WTC11 (cell line): ENCODE data around the gene PROK1. TPM values are rescaled to one million over a fixed set of nuclear protein-coding genes. Genes with fewer than 3 reads are reported as not detected.

Source experiments
- ATAC-seq: fragments of 200-7000 bp; cut with Tn5 transposase; 2 replicates; pipeline ENCODE4 v1.10.0; 2021; ENCODE audit warnings: mild to moderate bottlenecking, moderate library complexity
- CTCF ChIA-PET: fragments of 300-600 bp; sonication (Branson Sonifier 250); formaldehyde crosslinking; loops from one replicate; lab custom pipeline; 2021; ENCODE audit warnings: antibody characterized with exemption; lab: Charles Lee
- POLR2A ChIA-PET: fragments of 350-600 bp; sonication (Branson Sonifier 250); formaldehyde crosslinking; loops from one replicate; lab custom pipeline; 2021; ENCODE audit warnings: antibody characterized with exemption; lab: Charles Lee
- DNase-seq: peaks from one replicate; pipeline ENCODE4 v3.0.0; 2021; ENCODE audit warnings: low spot score
- H3K27ac Mint-ChIP-seq: 2 replicates; pipeline ENCODE4 v1.8.0; 2021; ENCODE audit warnings: mixed read lengths
- H3K27me3 Mint-ChIP-seq: 2 replicates; pipeline ENCODE4 v1.8.0; 2021; ENCODE audit warnings: low read depth, mild to moderate bottlenecking, moderate library complexity, mixed read lengths
- H3K36me3 Mint-ChIP-seq: 2 replicates; pipeline ENCODE4 v1.8.0; 2021; ENCODE audit warnings: mixed read lengths
- H3K4me1 Mint-ChIP-seq: 2 replicates; pipeline ENCODE4 v1.8.0; 2022; ENCODE audit warnings: mixed read lengths
- H3K4me3 Mint-ChIP-seq: 2 replicates; pipeline ENCODE4 v1.8.0; 2021; ENCODE audit warnings: mild to moderate bottlenecking, moderate library complexity, mixed read lengths
- H3K9me3 Mint-ChIP-seq: 2 replicates; pipeline ENCODE4 v1.8.0; 2021; ENCODE audit warnings: mixed read lengths
- CBFB ChIP-seq: sonication (generic); formaldehyde crosslinking; IDR thresholded peaks from 2 replicates; pipeline ENCODE4 v1.8.1; 2022; ENCODE audit warnings: mild to moderate bottlenecking, low read depth, missing genetic modification reagents
- FOXJ3 ChIP-seq: sonication (generic); formaldehyde crosslinking; IDR thresholded peaks from 2 replicates; pipeline ENCODE4 v1.9.0; 2021; ENCODE audit warnings: missing genetic modification reagents, mild to moderate bottlenecking, borderline replicate concordance
- JUN ChIP-seq: sonication (generic); formaldehyde crosslinking; IDR thresholded peaks from 2 replicates; pipeline ENCODE4 v1.8.0; 2023; ENCODE audit warnings: mild to moderate bottlenecking, missing genetic modification reagents
- MXD4 ChIP-seq: fragments of 250-450 bp; sonication (Bioruptor Pico); IDR thresholded peaks from 2 replicates; pipeline ENCODE4 v1.8.0; 2021; ENCODE audit warnings: mild to moderate bottlenecking, moderate library complexity, borderline replicate concordance
- MYBL2 ChIP-seq: sonication (generic); formaldehyde crosslinking; IDR thresholded peaks from 2 replicates; pipeline ENCODE4 v1.8.1; 2023; ENCODE audit warnings: mild to moderate bottlenecking, moderate library complexity, missing genetic modification reagents
- NFE2L1 ChIP-seq: sonication (generic); formaldehyde crosslinking; IDR thresholded peaks from 2 replicates; pipeline ENCODE4 v1.8.1; 2023; ENCODE audit warnings: missing genetic modification reagents
- SMAD3 ChIP-seq: sonication (generic); formaldehyde crosslinking; IDR thresholded peaks from 2 replicates; pipeline ENCODE4 v1.8.0; 2022; ENCODE audit warnings: missing genetic modification reagents, mild to moderate bottlenecking, borderline replicate concordance
- ZNF219 ChIP-seq: sonication (generic); formaldehyde crosslinking; IDR thresholded peaks from 2 replicates; pipeline ENCODE4 v1.8.0; 2023; ENCODE audit warnings: missing genetic modification reagents, mild to moderate bottlenecking, borderline replicate concordance
- total RNA-seq: library from RNA; stranded (reverse); gene quantifications from 3 replicates; pipeline ENCODE4 v1.2.3, GENCODE V29; 2021
- TF ChIP-seq, protein P1 (sequence below): sonication (generic); formaldehyde crosslinking; IDR thresholded peaks from 2 replicates; pipeline ENCODE4 v1.8.0; 2022; ENCODE audit warnings: mild to moderate bottlenecking, missing genetic modification reagents
- TF ChIP-seq, protein P2 (sequence below): sonication (generic); formaldehyde crosslinking; IDR thresholded peaks from 2 replicates; pipeline ENCODE4 v1.8.0; 2022; ENCODE audit warnings: mild to moderate bottlenecking, missing genetic modification reagents
- TF ChIP-seq, protein P3 (sequence below): fragments of 250-450 bp; sonication (Bioruptor Pico); IDR thresholded peaks from 2 replicates; pipeline ENCODE4 v1.9.0; 2021; ENCODE audit warnings: moderate library complexity, mild to moderate bottlenecking, inconsistent platforms, borderline replicate concordance
- TF ChIP-seq, protein P4 (sequence below): sonication (generic); formaldehyde crosslinking; IDR thresholded peaks from 2 replicates; pipeline ENCODE4 v1.8.1; 2023; ENCODE audit warnings: mild to moderate bottlenecking, missing genetic modification reagents, moderate library complexity
- TF ChIP-seq, protein P5 (sequence below): sonication (generic); formaldehyde crosslinking; IDR thresholded peaks from 2 replicates; pipeline ENCODE4 v1.8.1; 2023; ENCODE audit warnings: mild to moderate bottlenecking, moderate library complexity, missing genetic modification reagents
- TF ChIP-seq, protein P6 (sequence below): sonication (generic); formaldehyde crosslinking; IDR thresholded peaks from 2 replicates; pipeline ENCODE4 v1.8.1; 2022; ENCODE audit warnings: low read depth, missing genetic modification reagents, borderline replicate concordance
- TF ChIP-seq, protein P7 (sequence below): sonication (generic); formaldehyde crosslinking; IDR thresholded peaks from 2 replicates; pipeline ENCODE4 v1.8.0; 2022; ENCODE audit warnings: mild to moderate bottlenecking, missing genetic modification reagents
- TF ChIP-seq, protein P8 (sequence below): sonication (generic); formaldehyde crosslinking; IDR thresholded peaks from 2 replicates; pipeline ENCODE4 v1.8.1; 2022; ENCODE audit warnings: low read depth, mild to moderate bottlenecking, moderate library complexity, missing genetic modification reagents, borderline replicate concordance

Gene PROK1
- total RNA-seq, 1 experiment from 2014 or later: not detected

DNA sequence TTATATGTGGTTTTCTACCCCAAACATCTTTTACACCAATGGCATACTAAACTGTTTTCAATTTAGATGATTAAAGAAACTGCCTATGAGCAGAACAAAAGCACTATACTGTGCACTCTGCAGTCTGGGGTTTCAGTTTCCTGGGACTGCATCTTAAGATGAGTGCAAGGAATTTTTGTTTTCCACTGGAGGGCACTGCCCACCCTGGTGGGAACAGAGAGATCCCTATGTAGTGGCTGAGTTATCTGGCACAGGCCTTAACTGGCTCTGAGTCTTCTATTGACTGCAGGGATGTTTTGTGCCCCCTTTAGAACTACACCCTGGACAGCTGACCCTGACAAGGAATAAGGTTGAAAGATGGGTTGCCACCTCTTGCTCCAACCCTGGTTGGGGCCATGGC lies 12.0 kb downstream of the PROK1 start (continued):
- TF ChIP-seq, protein P1, sequence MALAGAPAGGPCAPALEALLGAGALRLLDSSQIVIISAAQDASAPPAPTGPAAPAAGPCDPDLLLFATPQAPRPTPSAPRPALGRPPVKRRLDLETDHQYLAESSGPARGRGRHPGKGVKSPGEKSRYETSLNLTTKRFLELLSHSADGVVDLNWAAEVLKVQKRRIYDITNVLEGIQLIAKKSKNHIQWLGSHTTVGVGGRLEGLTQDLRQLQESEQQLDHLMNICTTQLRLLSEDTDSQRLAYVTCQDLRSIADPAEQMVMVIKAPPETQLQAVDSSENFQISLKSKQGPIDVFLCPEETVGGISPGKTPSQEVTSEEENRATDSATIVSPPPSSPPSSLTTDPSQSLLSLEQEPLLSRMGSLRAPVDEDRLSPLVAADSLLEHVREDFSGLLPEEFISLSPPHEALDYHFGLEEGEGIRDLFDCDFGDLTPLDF (CRISPR knock-in tag): no peak
- TF ChIP-seq, protein P2, sequence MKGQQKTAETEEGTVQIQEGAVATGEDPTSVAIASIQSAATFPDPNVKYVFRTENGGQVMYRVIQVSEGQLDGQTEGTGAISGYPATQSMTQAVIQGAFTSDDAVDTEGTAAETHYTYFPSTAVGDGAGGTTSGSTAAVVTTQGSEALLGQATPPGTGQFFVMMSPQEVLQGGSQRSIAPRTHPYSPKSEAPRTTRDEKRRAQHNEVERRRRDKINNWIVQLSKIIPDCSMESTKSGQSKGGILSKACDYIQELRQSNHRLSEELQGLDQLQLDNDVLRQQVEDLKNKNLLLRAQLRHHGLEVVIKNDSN: no peak

DNA sequence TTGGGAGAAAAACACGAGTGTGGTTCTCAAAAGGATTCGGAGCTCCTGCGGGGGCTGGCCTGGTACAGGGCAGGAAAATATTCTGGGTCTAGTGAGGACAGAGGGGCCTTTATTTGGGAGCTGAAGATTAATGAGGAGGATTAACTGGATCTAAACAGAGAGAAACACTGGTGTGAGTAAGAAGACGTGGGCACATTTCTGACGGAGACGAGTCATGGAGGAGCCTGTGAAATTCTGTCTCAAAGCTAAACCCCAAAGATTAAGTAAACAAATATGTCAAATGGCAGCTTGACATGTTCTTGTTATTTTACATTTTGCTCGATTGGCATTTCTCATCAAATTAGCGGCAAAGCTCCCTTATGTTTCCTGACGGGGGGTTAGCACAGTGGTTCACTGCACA lies 12.8 kb downstream of the PROK1 start:
- H3K4me3 Mint-ChIP-seq: no peak overlapping the region
- no peaks in the 10 kb centered on the region for H3K4me1 Mint-ChIP-seq
- DNase-seq: no peak
- peaks cover 5% of the 10 kb centered on the region; the same call in 1 of the 2 replicates for H3K9me3 Mint-ChIP-seq
- no peak overlapping the region for H3K27ac Mint-ChIP-seq
- no peak for ATAC-seq
- TF ChIP-seq, protein P3, sequence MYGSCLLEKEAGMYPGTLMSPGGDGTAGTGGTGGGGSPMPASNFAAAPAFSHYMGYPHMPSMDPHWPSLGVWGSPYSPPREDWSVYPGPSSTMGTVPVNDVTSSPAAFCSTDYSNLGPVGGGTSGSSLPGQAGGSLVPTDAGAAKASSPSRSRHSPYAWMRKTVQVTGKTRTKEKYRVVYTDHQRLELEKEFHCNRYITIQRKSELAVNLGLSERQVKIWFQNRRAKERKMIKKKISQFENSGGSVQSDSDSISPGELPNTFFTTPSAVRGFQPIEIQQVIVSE (CRISPR knock-in tag): no peak
- TF ChIP-seq FOXJ3 (CRISPR knock-in tag): no peak
- no peak for TF ChIP-seq JUN (CRISPR knock-in tag)
- no peak for TF ChIP-seq CBFB (CRISPR knock-in tag)
- TF ChIP-seq NFE2L1 (CRISPR knock-in tag): no peak
- TF ChIP-seq, protein P4, sequence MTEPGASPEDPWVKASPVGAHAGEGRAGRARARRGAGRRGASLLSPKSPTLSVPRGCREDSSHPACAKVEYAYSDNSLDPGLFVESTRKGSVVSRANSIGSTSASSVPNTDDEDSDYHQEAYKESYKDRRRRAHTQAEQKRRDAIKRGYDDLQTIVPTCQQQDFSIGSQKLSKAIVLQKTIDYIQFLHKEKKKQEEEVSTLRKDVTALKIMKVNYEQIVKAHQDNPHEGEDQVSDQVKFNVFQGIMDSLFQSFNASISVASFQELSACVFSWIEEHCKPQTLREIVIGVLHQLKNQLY (CRISPR knock-in tag): no peak
- TF ChIP-seq, protein P5, sequence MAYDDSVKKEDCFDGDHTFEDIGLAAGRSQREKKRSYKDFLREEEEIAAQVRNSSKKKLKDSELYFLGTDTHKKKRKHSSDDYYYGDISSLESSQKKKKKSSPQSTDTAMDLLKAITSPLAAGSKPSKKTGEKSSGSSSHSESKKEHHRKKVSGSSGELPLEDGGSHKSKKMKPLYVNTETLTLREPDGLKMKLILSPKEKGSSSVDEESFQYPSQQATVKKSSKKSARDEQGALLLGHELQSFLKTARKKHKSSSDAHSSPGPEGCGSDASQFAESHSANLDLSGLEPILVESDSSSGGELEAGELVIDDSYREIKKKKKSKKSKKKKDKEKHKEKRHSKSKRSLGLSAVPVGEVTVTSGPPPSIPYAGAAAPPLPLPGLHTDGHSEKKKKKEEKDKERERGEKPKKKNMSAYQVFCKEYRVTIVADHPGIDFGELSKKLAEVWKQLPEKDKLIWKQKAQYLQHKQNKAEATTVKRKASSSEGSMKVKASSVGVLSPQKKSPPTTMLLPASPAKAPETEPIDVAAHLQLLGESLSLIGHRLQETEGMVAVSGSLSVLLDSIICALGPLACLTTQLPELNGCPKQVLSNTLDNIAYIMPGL (CRISPR knock-in tag): no peak
- no peak for TF ChIP-seq MYBL2 (CRISPR knock-in tag)
- TF ChIP-seq MXD4 (CRISPR knock-in tag): no peak
- no peak for TF ChIP-seq ZNF219 (CRISPR knock-in tag)
- TF ChIP-seq, protein P6, sequence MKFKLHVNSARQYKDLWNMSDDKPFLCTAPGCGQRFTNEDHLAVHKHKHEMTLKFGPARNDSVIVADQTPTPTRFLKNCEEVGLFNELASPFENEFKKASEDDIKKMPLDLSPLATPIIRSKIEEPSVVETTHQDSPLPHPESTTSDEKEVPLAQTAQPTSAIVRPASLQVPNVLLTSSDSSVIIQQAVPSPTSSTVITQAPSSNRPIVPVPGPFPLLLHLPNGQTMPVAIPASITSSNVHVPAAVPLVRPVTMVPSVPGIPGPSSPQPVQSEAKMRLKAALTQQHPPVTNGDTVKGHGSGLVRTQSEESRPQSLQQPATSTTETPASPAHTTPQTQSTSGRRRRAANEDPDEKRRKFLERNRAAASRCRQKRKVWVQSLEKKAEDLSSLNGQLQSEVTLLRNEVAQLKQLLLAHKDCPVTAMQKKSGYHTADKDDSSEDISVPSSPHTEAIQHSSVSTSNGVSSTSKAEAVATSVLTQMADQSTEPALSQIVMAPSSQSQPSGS (CRISPR knock-in tag): no peak
- TF ChIP-seq, protein P7, sequence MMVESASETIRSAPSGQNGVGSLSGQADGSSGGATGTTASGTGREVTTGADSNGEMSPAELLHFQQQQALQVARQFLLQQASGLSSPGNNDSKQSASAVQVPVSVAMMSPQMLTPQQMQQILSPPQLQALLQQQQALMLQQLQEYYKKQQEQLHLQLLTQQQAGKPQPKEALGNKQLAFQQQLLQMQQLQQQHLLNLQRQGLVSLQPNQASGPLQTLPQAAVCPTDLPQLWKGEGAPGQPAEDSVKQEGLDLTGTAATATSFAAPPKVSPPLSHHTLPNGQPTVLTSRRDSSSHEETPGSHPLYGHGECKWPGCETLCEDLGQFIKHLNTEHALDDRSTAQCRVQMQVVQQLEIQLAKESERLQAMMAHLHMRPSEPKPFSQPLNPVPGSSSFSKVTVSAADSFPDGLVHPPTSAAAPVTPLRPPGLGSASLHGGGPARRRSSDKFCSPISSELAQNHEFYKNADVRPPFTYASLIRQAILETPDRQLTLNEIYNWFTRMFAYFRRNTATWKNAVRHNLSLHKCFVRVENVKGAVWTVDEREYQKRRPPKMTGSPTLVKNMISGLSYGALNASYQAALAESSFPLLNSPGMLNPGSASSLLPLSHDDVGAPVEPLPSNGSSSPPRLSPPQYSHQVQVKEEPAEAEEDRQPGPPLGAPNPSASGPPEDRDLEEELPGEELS (CRISPR knock-in tag): no peak
- TF ChIP-seq SMAD3: no peak
- TF ChIP-seq, protein P8, sequence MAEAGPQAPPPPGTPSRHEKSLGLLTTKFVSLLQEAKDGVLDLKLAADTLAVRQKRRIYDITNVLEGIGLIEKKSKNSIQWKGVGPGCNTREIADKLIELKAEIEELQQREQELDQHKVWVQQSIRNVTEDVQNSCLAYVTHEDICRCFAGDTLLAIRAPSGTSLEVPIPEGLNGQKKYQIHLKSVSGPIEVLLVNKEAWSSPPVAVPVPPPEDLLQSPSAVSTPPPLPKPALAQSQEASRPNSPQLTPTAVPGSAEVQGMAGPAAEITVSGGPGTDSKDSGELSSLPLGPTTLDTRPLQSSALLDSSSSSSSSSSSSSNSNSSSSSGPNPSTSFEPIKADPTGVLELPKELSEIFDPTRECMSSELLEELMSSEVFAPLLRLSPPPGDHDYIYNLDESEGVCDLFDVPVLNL (CRISPR knock-in tag): no peak
- H3K27me3 Mint-ChIP-seq: no peaks in the 10 kb centered on the region
- POLR2A ChIA-PET: no interaction called here
- CTCF ChIA-PET: interaction anchor here (0.7 to 8.6 kb wide), 8 partner anchors 32 to 267 kb away, joined by 3 to 105 read pairs (median 4); no protein-coding TSS in a partner anchor
- no peaks in the 10 kb centered on the region for H3K36me3 Mint-ChIP-seq
